Heart left ventricle (tissue), 13 donors: ENCODE data around the gene RGS12.

Experiments used
- CTCF ChIP-seq, 12 donors: fragments of 200-600 bp; sonication (generic) in 4 of 12; IDR thresholded peaks; one replicate each; pipeline versions ENCODE4 v1.5.0 to v1.8.0; 2018 to 2022; ENCODE audit warnings: antibody characterized with exemption in 12 of 12, mild to moderate bottlenecking in 5 of 12
- POLR2A ChIP-seq, 2 donors: fragments of 450-650 bp; IDR thresholded peaks; one replicate each; pipeline ENCODE4 v1.6.1; 2017; ENCODE audit warnings: antibody characterized with exemption in 2 of 2, mild to moderate bottlenecking in 2 of 2, moderate library complexity in 2 of 2
- donor health status: ischemic (EF 13 %, LVEDD 7.1; RV severe dilation, severe dysfunction).
- donor health status: DM: no; HTN: yes; CAD: no.
- donor health status: DM: no; HTN: no; CAD: no.
- donor health status: ischemic (EF 25% LVEDD 6.9; RV normal size, moderate dysfunction).
- donor health status: ischemic (EF 25% LVEDD 5.7; RV mildly dilated, moderate dysfunction).
- donor health status: ischemic (EF 35%, LVEDD 5.7; RV mildly dilated, moderate dysfunction).
- donor health status: nonischemic (EF 11% LVEDD 7.7; RV severe dilation, severe dysfunction).
- donor health status: DM: yes; HTN: yes; CAD: no.
- donor health status: PGD.
- donor health status: ischemic (EF 29% LVEDD 5.4; RV normal size, mild dysfunction).
- donor health status: nonischemic (EF 23%, LVEDD 6.1; RV moderate dilation, normal function).

GRCh38 chr4:3283916-3284315, 8.9 kb upstream of the RGS12 start:
- TF ChIP-seq CTCF (IDR thresholded peaks at IDR 0.05): no peak
- TF ChIP-seq POLR2A (IDR thresholded peaks at IDR 0.05): no peak
